HEK293 (cell line): Measurements from ENCODE around the gene RNU1-3.
"Not testable (repeated sequence)": the region's sequence is repeated elsewhere in the genome, so short reads cannot be mapped to it uniquely, and the experiment has no call there.

Experiments used
- CTCF ChIP-seq: fragments of 450-650 bp; formaldehyde crosslinking; IDR thresholded peaks from 2 replicates; pipeline ENCODE4 v1.5.1; 2016; ENCODE audit warnings: missing biosample characterization, missing genetic modification characterization
- PBX3 ChIP-seq: sonication (generic); formaldehyde crosslinking; IDR thresholded peaks from 2 replicates; pipeline ENCODE4 v1.8.1; 2022; ENCODE audit warnings: mild to moderate bottlenecking, moderate library complexity, missing genetic modification reagents
- REST ChIP-seq: fragments of 450-650 bp; formaldehyde crosslinking; IDR thresholded peaks from 2 replicates; pipeline ENCODE4 v1.5.1; 2016; ENCODE audit warnings: missing biosample characterization, missing genetic modification characterization
- ZBTB8A ChIP-seq: fragments of 450-650 bp; formaldehyde crosslinking; IDR thresholded peaks from 2 replicates; pipeline ENCODE4 v1.5.1; 2016; ENCODE audit warnings: missing biosample characterization, missing genetic modification characterization

- not testable (repeated sequence) for TF ChIP-seq CTCF; REST (tag by site-specific recombination); PBX3 (CRISPR knock-in tag); ZBTB8A
Measured at GRCh38 chr1:16706302-16706701, 39.6 kb upstream of the RNU1-3 start.
